ENCODE results near the gene PAN3. TPM values are rescaled to one million over a fixed set of nuclear protein-coding genes. Genes with fewer than 3 reads are reported as not detected.

PAN3 gene
- total RNA-seq, 1 experiment from 2014 or later = 37.5 TPM

DNA sequence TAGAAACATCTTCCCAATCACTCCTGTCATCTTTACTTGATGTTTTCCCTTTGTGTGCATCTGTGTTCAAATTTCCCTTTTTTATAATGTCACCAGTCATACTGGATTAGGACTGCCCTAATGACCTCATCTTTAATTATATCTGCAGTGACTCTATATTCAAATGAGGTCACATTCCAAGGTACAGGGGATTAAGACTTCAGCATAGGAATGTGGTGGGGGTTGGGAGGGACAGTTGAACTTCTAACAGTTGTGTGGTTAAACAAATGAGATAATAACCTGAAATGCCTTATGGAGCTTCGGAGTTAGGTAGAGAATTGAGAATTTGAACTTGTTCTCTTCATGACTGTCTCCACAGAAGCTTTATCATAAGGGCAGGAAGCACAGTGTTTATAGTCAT, 23.0 kb downstream of the PAN3 start:
- peak; percentile 67 to 75 for DNase-seq
- no TSS peak for BruUV-seq (replicated peaks)
- H3K4me3 Mint-ChIP-seq (ENCODE audit: unreplicated experiment) = peak overlapping the region; percentile 46
- intact Hi-C loops (cut with micrococcal nuclease; ENCODE audit: unreplicated experiment) = no loop called here
- H3K4me1 Mint-ChIP-seq (ENCODE audit: low read depth, unreplicated experiment) = peaks cover 23% of the 10 kb centered on the region
- H3K27ac Mint-ChIP-seq (ENCODE audit: unreplicated experiment) = peak overlapping the region; percentile 87
- no peaks in the 10 kb centered on the region for H3K27me3 Mint-ChIP-seq (ENCODE audit: insufficient read depth, unreplicated experiment)
- CTCF ChIA-PET = interaction anchor here (0.6 kb wide), 1 partner anchor 1546 kb away, joined by 3 read pairs; no protein-coding TSS in a partner anchor
- TF ChIP-seq, protein P1, sequence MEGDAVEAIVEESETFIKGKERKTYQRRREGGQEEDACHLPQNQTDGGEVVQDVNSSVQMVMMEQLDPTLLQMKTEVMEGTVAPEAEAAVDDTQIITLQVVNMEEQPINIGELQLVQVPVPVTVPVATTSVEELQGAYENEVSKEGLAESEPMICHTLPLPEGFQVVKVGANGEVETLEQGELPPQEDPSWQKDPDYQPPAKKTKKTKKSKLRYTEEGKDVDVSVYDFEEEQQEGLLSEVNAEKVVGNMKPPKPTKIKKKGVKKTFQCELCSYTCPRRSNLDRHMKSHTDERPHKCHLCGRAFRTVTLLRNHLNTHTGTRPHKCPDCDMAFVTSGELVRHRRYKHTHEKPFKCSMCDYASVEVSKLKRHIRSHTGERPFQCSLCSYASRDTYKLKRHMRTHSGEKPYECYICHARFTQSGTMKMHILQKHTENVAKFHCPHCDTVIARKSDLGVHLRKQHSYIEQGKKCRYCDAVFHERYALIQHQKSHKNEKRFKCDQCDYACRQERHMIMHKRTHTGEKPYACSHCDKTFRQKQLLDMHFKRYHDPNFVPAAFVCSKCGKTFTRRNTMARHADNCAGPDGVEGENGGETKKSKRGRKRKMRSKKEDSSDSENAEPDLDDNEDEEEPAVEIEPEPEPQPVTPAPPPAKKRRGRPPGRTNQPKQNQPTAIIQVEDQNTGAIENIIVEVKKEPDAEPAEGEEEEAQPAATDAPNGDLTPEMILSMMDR (IDR thresholded peaks at IDR 0.05; ENCODE audit: insufficient read depth in 1 of 2, low read depth in 1 of 2, low read length in 1 of 2, severe bottlenecking in 1 of 2, unreplicated experiment in 1 of 2) = no peak
- peaks cover 13% of the 10 kb centered on the region for H3K9me3 Mint-ChIP-seq (ENCODE audit: unreplicated experiment)
- Histone ChIP-seq H3K27me3 (replicated peaks; ENCODE audit: control insufficient read depth, insufficient read depth, low read length) (no peaks in the 10 kb centered on the region), H3K36me3 (ENCODE audit: control insufficient read depth, insufficient read depth, low read length) (no peaks in the 10 kb centered on the region; the same call in 1 of the 2 replicates), H3K9me3 (0 out of 2 replicates have a peak, but pooled peaks cover 5% of the 10 kb centered on the region), H3K4me3 (ENCODE audit: low read depth, low read length) (no peak overlapping the region), H3K4me1 (peaks cover 34% of the 10 kb centered on the region)
- H3K36me3 Mint-ChIP-seq (ENCODE audit: insufficient read depth, unreplicated experiment) = peaks cover 5% of the 10 kb centered on the region
- POLR2A ChIA-PET = interaction anchor here (0.8 kb wide), 1 partner anchor 23 kb away, joined by 4 read pairs; the partner anchor contains the start of gene PAN3

DNA sequence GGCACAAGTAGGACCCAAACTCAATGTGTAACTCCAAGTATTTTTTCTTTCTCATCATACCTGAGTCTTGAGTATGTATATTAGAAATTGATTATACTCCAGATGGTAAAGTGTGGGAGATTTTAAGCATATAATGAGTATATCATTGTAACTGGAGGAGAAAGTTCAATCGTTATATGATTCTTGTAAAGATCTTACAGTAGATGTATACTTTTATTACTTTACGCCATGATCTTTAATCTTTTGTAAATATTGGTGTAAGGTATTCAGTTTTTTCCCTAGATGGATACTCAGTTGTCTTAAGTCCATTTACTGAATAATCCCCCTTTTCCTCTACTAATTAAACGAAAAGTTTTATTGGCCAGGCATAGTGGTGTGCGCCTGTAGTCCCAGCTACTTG, 25.2 kb downstream of the PAN3 start:
- Histone ChIP-seq H3K27me3 (replicated peaks; ENCODE audit: control insufficient read depth, insufficient read depth, low read length) (no peaks in the 10 kb centered on the region), H3K4me1 (peaks cover 34% of the 10 kb centered on the region), H3K4me3 (ENCODE audit: low read depth, low read length) (no peak overlapping the region), H3K36me3 (ENCODE audit: control insufficient read depth, insufficient read depth, low read length) (no peaks in the 10 kb centered on the region), H3K9me3 (no peaks in the 10 kb centered on the region)
- H3K27ac Mint-ChIP-seq (ENCODE audit: unreplicated experiment) = no peak overlapping the region
- CTCF ChIA-PET = no interaction called here
- no peaks in the 10 kb centered on the region for H3K27me3 Mint-ChIP-seq (ENCODE audit: insufficient read depth, unreplicated experiment)
- H3K4me3 Mint-ChIP-seq (ENCODE audit: unreplicated experiment) = no peak overlapping the region
- no TSS peak for BruUV-seq (replicated peaks)
- H3K36me3 Mint-ChIP-seq (ENCODE audit: insufficient read depth, unreplicated experiment) = peaks cover 5% of the 10 kb centered on the region
- intact Hi-C loops (cut with micrococcal nuclease; ENCODE audit: unreplicated experiment) = no loop called here
- H3K4me1 Mint-ChIP-seq (ENCODE audit: low read depth, unreplicated experiment) = peaks cover 25% of the 10 kb centered on the region
- POLR2A ChIA-PET = no interaction called here
- TF ChIP-seq, protein P1 (IDR thresholded peaks at IDR 0.05; ENCODE audit: insufficient read depth in 1 of 2, low read depth in 1 of 2, low read length in 1 of 2, severe bottlenecking in 1 of 2, unreplicated experiment in 1 of 2) = no peak
- H3K9me3 Mint-ChIP-seq (ENCODE audit: unreplicated experiment) = no peaks in the 10 kb centered on the region
- DNase-seq = no peak

DNA sequence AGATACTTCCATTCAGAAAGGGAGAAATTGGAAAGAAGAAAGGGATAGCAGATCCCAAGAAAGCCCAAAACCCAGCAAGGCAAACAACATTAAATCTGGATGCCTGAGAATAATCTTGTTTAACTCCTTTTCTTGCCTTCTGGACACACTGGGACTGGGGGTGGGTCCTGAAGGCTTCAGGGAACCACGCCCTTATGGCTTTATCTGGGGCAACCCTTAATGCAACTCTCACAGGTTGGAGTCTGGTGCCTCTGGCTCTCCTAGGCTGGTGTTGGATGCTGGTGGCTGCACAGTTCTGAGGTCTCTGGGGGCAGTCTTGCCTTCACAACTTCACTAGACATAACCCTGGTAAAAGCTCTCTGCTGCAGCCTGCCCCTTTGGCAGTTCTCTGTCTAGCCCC, 27.9 kb downstream of the PAN3 start:
- H3K27me3 Mint-ChIP-seq (ENCODE audit: insufficient read depth, unreplicated experiment) = no peaks in the 10 kb centered on the region
- BruUV-seq (replicated peaks) = no TSS peak
- ChIA-PET POLR2A (no interaction called here), CTCF (no interaction called here)
- H3K4me3 ChIP-seq (ENCODE audit: low read depth, low read length) = no peak overlapping the region
- no peaks in the 10 kb centered on the region for H3K9me3 Mint-ChIP-seq (ENCODE audit: unreplicated experiment)
- H3K4me1 Mint-ChIP-seq (ENCODE audit: low read depth, unreplicated experiment) = peaks cover 17% of the 10 kb centered on the region
- H3K36me3 Mint-ChIP-seq (ENCODE audit: insufficient read depth, unreplicated experiment) = peaks cover 6% of the 10 kb centered on the region
- intact Hi-C loops (cut with micrococcal nuclease; ENCODE audit: unreplicated experiment) = no loop called here
- no peak overlapping the region for H3K27ac Mint-ChIP-seq (ENCODE audit: unreplicated experiment)
- no peak overlapping the region for H3K4me3 Mint-ChIP-seq (ENCODE audit: unreplicated experiment)
- TF ChIP-seq, protein P1 (IDR thresholded peaks at IDR 0.05; ENCODE audit: insufficient read depth in 1 of 2, low read depth in 1 of 2, low read length in 1 of 2, severe bottlenecking in 1 of 2, unreplicated experiment in 1 of 2) = no peak
- no peaks in the 10 kb centered on the region for H3K27me3 ChIP-seq (replicated peaks; ENCODE audit: control insufficient read depth, insufficient read depth, low read length)
- no peak for DNase-seq
- no peaks in the 10 kb centered on the region for H3K9me3 ChIP-seq
- H3K4me1 ChIP-seq = peaks cover 26% of the 10 kb centered on the region
- no peaks in the 10 kb centered on the region for H3K36me3 ChIP-seq (ENCODE audit: control insufficient read depth, insufficient read depth, low read length)
